H9 (cell line): ENCODE measurements around the gene CHMP6. TPM values are rescaled to one million over a fixed set of nuclear protein-coding genes. Genes with fewer than 3 reads are reported as not detected.
A peak's percentile ranks its signal among the peaks of the same experiment; 100 is the strongest.

Experiments
- DNase-seq: peaks from one replicate; pipeline ENCODE4 v3.0.0-alpha.2; 2017
- H2AFZ ChIP-seq: one replicate; pipeline ENCODE4 v1.6.1; 2013; ENCODE audit warnings: mild to moderate bottlenecking, low read length, control low read depth, moderate library complexity
- H2AK5ac ChIP-seq: 2 replicates; pipeline ENCODE4 v1.6.1; 2013; ENCODE audit warnings: low read length, control low read depth, mixed read lengths; ENCODE audit not compliant: insufficient read length
- H2BK120ac ChIP-seq: one replicate; pipeline ENCODE4 v1.6.1; 2013; ENCODE audit warnings: low read depth, mild to moderate bottlenecking, low read length, control low read depth, inconsistent platforms; ENCODE audit not compliant: poor library complexity, severe bottlenecking
- H2BK12ac ChIP-seq: 2 replicates; pipeline ENCODE4 v1.6.1; 2013; ENCODE audit warnings: low read length, control low read depth, mixed read lengths, low read depth; ENCODE audit not compliant: insufficient read length
- H2BK15ac ChIP-seq: 2 replicates; pipeline ENCODE4 v1.6.1; 2013; ENCODE audit warnings: low read depth, low read length, control low read depth
- H2BK20ac ChIP-seq: one replicate; pipeline ENCODE4 v1.6.1; 2013; ENCODE audit warnings: low read depth, mild to moderate bottlenecking, low read length, control low read depth, inconsistent platforms; ENCODE audit not compliant: poor library complexity, severe bottlenecking
- H2BK5ac ChIP-seq: 2 replicates; pipeline ENCODE4 v1.6.1; 2013; ENCODE audit warnings: low read length, control low read depth, mixed read lengths; ENCODE audit not compliant: insufficient read length
- H3K14ac ChIP-seq: 2 replicates; pipeline ENCODE4 v1.6.1; 2013; ENCODE audit warnings: low read length, control low read depth; ENCODE audit not compliant: insufficient read depth
- H3K18ac ChIP-seq: 2 replicates; pipeline ENCODE4 v1.6.1; 2013; ENCODE audit warnings: low read depth, mild to moderate bottlenecking, mixed read lengths, low read length, control low read depth; ENCODE audit not compliant: insufficient read length
- H3K23ac ChIP-seq: 2 replicates; pipeline ENCODE4 v1.6.1; 2013; ENCODE audit warnings: low read length, control low read depth, mixed read lengths, low read depth; ENCODE audit not compliant: insufficient read length
- H3K23me2 ChIP-seq: 2 replicates; pipeline ENCODE4 v1.6.1; 2013; ENCODE audit warnings: low read depth, mild to moderate bottlenecking, mixed read lengths, low read length, control low read depth; ENCODE audit not compliant: insufficient read length, poor library complexity, severe bottlenecking
- H3K27ac ChIP-seq: 2 replicates; pipeline ENCODE4 v1.5.1; 2013; ENCODE audit warnings: low read length, control low read depth, mixed read lengths, low read depth; ENCODE audit not compliant: insufficient read length
- H3K27me3 ChIP-seq: 2 replicates; pipeline ENCODE4 v1.6.1; 2013; ENCODE audit warnings: low read length, control low read depth, inconsistent platforms; ENCODE audit not compliant: insufficient read depth
- H3K4ac ChIP-seq: 2 replicates; pipeline ENCODE4 v1.6.1; 2013; ENCODE audit warnings: low read depth, mild to moderate bottlenecking, control low read depth, inconsistent platforms, low read length, moderate library complexity
- H3K4me1 ChIP-seq: 2 replicates; pipeline ENCODE4 v1.6.1; 2013; ENCODE audit warnings: low read length, control low read depth, inconsistent platforms; ENCODE audit not compliant: insufficient read depth
- H3K4me2 ChIP-seq: 2 replicates; pipeline ENCODE4 v1.6.1; 2013; ENCODE audit warnings: low read length, control low read depth, mixed read lengths; ENCODE audit not compliant: insufficient read length, insufficient read depth
- H3K56ac ChIP-seq: 2 replicates; pipeline ENCODE4 v1.6.1; 2013; ENCODE audit warnings: low read depth, mild to moderate bottlenecking, mixed read lengths, low read length, control low read depth; ENCODE audit not compliant: insufficient read length
- H3K79me1 ChIP-seq: 2 replicates; pipeline ENCODE4 v1.6.1; 2013; ENCODE audit warnings: low read depth, mild to moderate bottlenecking, moderate library complexity, low read length, control low read depth, inconsistent platforms; ENCODE audit not compliant: insufficient read depth, poor library complexity, severe bottlenecking
- H3K79me2 ChIP-seq: 2 replicates; pipeline ENCODE4 v1.6.1; 2013; ENCODE audit warnings: low read length, control low read depth, inconsistent platforms; ENCODE audit not compliant: insufficient read depth
- H3K9ac ChIP-seq: 2 replicates; pipeline ENCODE4 v1.6.1; 2013; ENCODE audit warnings: low read length, control low read depth, mixed read lengths; ENCODE audit not compliant: insufficient read length; ENCODE audit errors: extremely low read depth
- H3K9me3 ChIP-seq: one replicate; pipeline ENCODE4 v1.6.1; 2013; ENCODE audit warnings: low read depth, low read length, inconsistent platforms; ENCODE audit not compliant: control insufficient read depth
- H3T11ph ChIP-seq: one replicate; pipeline ENCODE4 v1.6.1; 2013; ENCODE audit warnings: mild to moderate bottlenecking, low read length, control low read depth, inconsistent platforms
- H4K20me1 ChIP-seq: one replicate; pipeline ENCODE4 v1.6.1; 2013; ENCODE audit not compliant: control insufficient read depth, insufficient read length, insufficient read depth
- H4K5ac ChIP-seq: 2 replicates; pipeline ENCODE4 v1.6.1; 2013; ENCODE audit warnings: low read depth, mild to moderate bottlenecking, mixed read lengths, low read length, control low read depth; ENCODE audit not compliant: insufficient read length
- H4K8ac ChIP-seq: replicated peaks from 2 replicates; pipeline ENCODE4 v1.6.1; 2013; ENCODE audit warnings: low read length, control low read depth, mixed read lengths, low read depth; ENCODE audit not compliant: insufficient read length
- H4K91ac ChIP-seq: 2 replicates; pipeline ENCODE4 v1.6.1; 2013; ENCODE audit warnings: low read depth, mild to moderate bottlenecking, moderate library complexity, mixed read lengths, low read length, control low read depth; ENCODE audit not compliant: insufficient read length
- H3K27ac Mint-ChIP-seq, 3 experiments: 2 replicates in 2 of 3; 3 replicates in 1 of 3; pipeline ENCODE4 v1.8.0; 2020 to 2021; ENCODE audit warnings: mixed read lengths in 3 of 3, mild to moderate bottlenecking in 1 of 3, moderate library complexity in 1 of 3
- H3K27me3 Mint-ChIP-seq: 2 replicates; pipeline ENCODE4 v1.8.0; 2021; ENCODE audit warnings: low read depth, mild to moderate bottlenecking, moderate library complexity, mixed read lengths
- H3K36me3 Mint-ChIP-seq, 3 experiments: 2 replicates in 2 of 3; 3 replicates in 1 of 3; pipeline ENCODE4 v1.8.0; 2020 to 2021; ENCODE audit warnings: low read depth in 3 of 3, mixed read lengths in 3 of 3; ENCODE audit not compliant: insufficient read depth in 1 of 3
- H3K4me1 Mint-ChIP-seq, 2 experiments: 2 replicates each; pipeline ENCODE4 v1.8.0; 2020; ENCODE audit warnings: mixed read lengths in 2 of 2
- H3K4me3 Mint-ChIP-seq, 2 experiments: 2 replicates in 1 of 2; 3 replicates in 1 of 2; pipeline ENCODE4 v1.8.0; 2020 to 2021; ENCODE audit warnings: mild to moderate bottlenecking in 2 of 2, mixed read lengths in 2 of 2, moderate library complexity in 1 of 2
- H3K9me3 Mint-ChIP-seq, 2 experiments: 2 replicates in 1 of 2; 3 replicates in 1 of 2; pipeline ENCODE4 v1.8.0; 2020; ENCODE audit warnings: mild to moderate bottlenecking in 2 of 2, mixed read lengths in 2 of 2, moderate library complexity in 1 of 2
- CTCF ChIP-seq: fragments of 200-600 bp; sonication (generic); conservative IDR thresholded peaks from 3 replicates; pipeline ENCODE4 v1.8.0; 2021; ENCODE audit warnings: antibody characterized with exemption, mild to moderate bottlenecking
- WGBS: extraction: QIAGEN DNeasy Blood & Tissue Kit; methylation state at CpG from one replicate; pipeline ENCODE4 v1.1.7; 2013; ENCODE audit warnings: missing lambda C conversion rate, low lambda C conversion rate, mixed read lengths; ENCODE audit not compliant: insufficient read length; ENCODE audit errors: extremely low coverage; 5-methylcytosine and 5-hydroxymethylcytosine counted together
- total RNA-seq: library from RNA; stranded (reverse); gene quantifications from 2 replicates; pipeline ENCODE4 v1.2.1, GENCODE V29; 2021

CHMP6 gene
- total RNA-seq, 1 experiment from 2014 or later, result 23.4 TPM

GRCh38 chr17:80962356-80963329, 29.0 kb upstream of the CHMP6 start:
- Histone ChIP-seq H3K56ac (no peak overlapping the region), H4K5ac (no peak overlapping the region), H3T11ph (no peak overlapping the region), H3K9me3 (no peaks in the 10 kb centered on the region), H3K18ac (no peak overlapping the region), H4K20me1 (no peaks in the 10 kb centered on the region), H2BK20ac (no peak overlapping the region), H3K79me1 (no peaks in the 10 kb centered on the region), H3K4ac (no peak overlapping the region), H3K14ac (no peak overlapping the region), H3K4me1 (no peaks in the 10 kb centered on the region), H3K27me3 (no peaks in the 10 kb centered on the region), H4K91ac (no peak overlapping the region), H3K4me2 (no peak overlapping the region), H2BK15ac (no peak overlapping the region), H3K9ac (no peak overlapping the region), H3K27ac (no peak overlapping the region), H3K79me2 (no peaks in the 10 kb centered on the region), H2BK120ac (no peak overlapping the region), H2AK5ac (no peak overlapping the region), H2BK12ac (no peak overlapping the region), H4K8ac (no peak overlapping the region), H3K23ac (no peak overlapping the region), H2AFZ (no peak overlapping the region), H3K23me2 (no peaks in the 10 kb centered on the region), H2BK5ac (no peak overlapping the region)
- Mint-ChIP-seq H3K27ac (peak overlapping the region in 2 of 3 experiments; percentile 40 to 61; a peak in 2 of 7 replicates), H3K9me3 (no peaks in the 10 kb centered on the region), H3K4me1 (peaks cover 7% of the 10 kb centered on the region in 2 experiments), H3K4me3 (no peak overlapping the region), H3K27me3 (no peaks in the 10 kb centered on the region; the same call in 1 of the 2 replicates), H3K36me3 (peaks cover 0 to 11% (median 5%) of the 10 kb centered on the region in 3 experiments; a peak in 4 of 7 replicates)
- WGBS, result no CpG with 5 or more reads among the region's 41 CpGs
- no peak for DNase-seq
- no peak for TF ChIP-seq CTCF
